Bronchial epithelial cell (primary cell): ENCODE data around the gene TRMT1. TPM values are rescaled to one million over a fixed set of nuclear protein-coding genes. Genes with fewer than 3 reads are reported as not detected.

Source experiments
- DNase-seq: peaks from one replicate; pipeline ENCODE4 v3.0.0-alpha.2; 2010; ENCODE audit warnings: low read depth
- FAIRE-seq: peaks from 2 replicates; lab custom pipeline; 2011; peaks lifted over from hg19 to GRCh38; lab: Jason Lieb, UNC
- H3K27me3 ChIP-seq: 2 replicates; pipeline ENCODE4 v1.5.1; 2011; ENCODE audit warnings: low read length; ENCODE audit not compliant: control insufficient read depth, insufficient read depth
- H3K36me3 ChIP-seq: 2 replicates; pipeline ENCODE4 v1.5.1; 2011; ENCODE audit warnings: low read length; ENCODE audit not compliant: control insufficient read depth, insufficient read depth
- H3K4me3 ChIP-seq: 2 replicates; pipeline ENCODE4 v1.5.1; 2011; ENCODE audit warnings: mild to moderate bottlenecking, low read depth, low read length, control low read depth
- CTCF ChIP-seq: IDR thresholded peaks from 2 replicates; pipeline ENCODE4 v1.5.1; 2011; ENCODE audit warnings: mild to moderate bottlenecking, moderate library complexity, low read length, control low read depth, inconsistent platforms; ENCODE audit not compliant: insufficient read depth, severe bottlenecking
- total RNA-seq: library from RNA; depleted of rRNA; stranded (reverse); fragments of >200 nt; gene quantifications from 2 replicates; pipeline ENCODE4 v1.2.1, GENCODE V29; 2014

Gene TRMT1
- total RNA-seq, 1 donor from 2014 or later = 40.5 TPM

- no peaks in the 10 kb centered on the region for H3K27me3 ChIP-seq
- peaks cover 3% of the 10 kb centered on the region for H3K36me3 ChIP-seq
- DNase-seq (peak; percentile 4), FAIRE-seq (no peak)
- TF ChIP-seq CTCF = no peak
- no peak overlapping the region for H3K4me3 ChIP-seq
Observed at GRCh38 chr19:13082192-13083007, 34.1 kb downstream of the TRMT1 start.

- Histone ChIP-seq H3K4me3 (no peak overlapping the region), H3K27me3 (no peaks in the 10 kb centered on the region), H3K36me3 (peaks cover 6% of the 10 kb centered on the region)
- no peak for TF ChIP-seq CTCF
- DNase-seq (peak; percentile 14), FAIRE-seq (no peak)
Observed at GRCh38 chr19:13079542-13079986, 37.0 kb downstream of the TRMT1 start.

GRCh38 chr19:13078897-13079541 lies 37.5 kb downstream of the TRMT1 start:
- TF ChIP-seq CTCF = no peak
- H3K4me3 ChIP-seq = no peak overlapping the region
- no peak for DNase-seq
- no peaks in the 10 kb centered on the region for H3K27me3 ChIP-seq
- no peak for FAIRE-seq
- H3K36me3 ChIP-seq = peaks cover 9% of the 10 kb centered on the region

GRCh38 chr19:13078381-13078780 lies 38.2 kb downstream of the TRMT1 start:
- Histone ChIP-seq H3K36me3 (peaks cover 9% of the 10 kb centered on the region), H3K4me3 (no peak overlapping the region), H3K27me3 (no peaks in the 10 kb centered on the region)
- TF ChIP-seq CTCF = no peak
- no peak for FAIRE-seq
- no peak for DNase-seq

- peaks cover 12% of the 10 kb centered on the region for H3K36me3 ChIP-seq
- no peak for DNase-seq
- TF ChIP-seq CTCF = no peak
- FAIRE-seq = no peak
- no peak overlapping the region for H3K4me3 ChIP-seq
- no peaks in the 10 kb centered on the region for H3K27me3 ChIP-seq
Observed at GRCh38 chr19:13077240-13077639, 39.3 kb downstream of the TRMT1 start.
